Activated T-helper 17 cell treated with anti-CD3 and anti-CD28 coated beads, Interleukin-2, amount 50 U/mL, for 72 hours (primary cell): ENCODE data around the gene RILPL1. TPM values are rescaled to one million over a fixed set of nuclear protein-coding genes. Genes with fewer than 3 reads are reported as not detected.
"Not testable (repeated sequence)": the region's sequence is repeated elsewhere in the genome, so short reads cannot be mapped to it uniquely, and the experiment has no call there.

Experiments used
- ATAC-seq: fragments of 150-1000 bp; cut with Tn5 transposase; replicated peaks from 2 replicates; pipeline ENCODE4 v1.10.0; 2021; ENCODE audit warnings: mild to moderate bottlenecking, moderate library complexity
- H3K27ac Mint-ChIP-seq: one replicate; pipeline ENCODE4 v1.8.0; 2022; ENCODE audit warnings: mixed read lengths
- H3K27me3 Mint-ChIP-seq: one replicate; pipeline ENCODE4 v1.8.0; 2022; ENCODE audit warnings: mixed read lengths
- H3K36me3 Mint-ChIP-seq: one replicate; pipeline ENCODE4 v1.8.0; 2022; ENCODE audit warnings: low read depth, mild to moderate bottlenecking, mixed read lengths
- H3K4me1 Mint-ChIP-seq: one replicate; pipeline ENCODE4 v1.8.0; 2022; ENCODE audit warnings: mixed read lengths
- H3K4me3 Mint-ChIP-seq: one replicate; pipeline ENCODE4 v1.8.0; 2022; ENCODE audit warnings: mild to moderate bottlenecking, mixed read lengths
- H3K9me3 Mint-ChIP-seq: one replicate; pipeline ENCODE4 v1.8.0; 2022; ENCODE audit warnings: mixed read lengths
- total RNA-seq, 2 donors: library from RNA; stranded (reverse); gene quantifications; one replicate each; pipeline ENCODE4 v1.2.3, GENCODE V29; 2022

Gene RILPL1
- total RNA-seq, 2 donors from 2014 or later = 3.2 to 3.5 TPM

DNA sequence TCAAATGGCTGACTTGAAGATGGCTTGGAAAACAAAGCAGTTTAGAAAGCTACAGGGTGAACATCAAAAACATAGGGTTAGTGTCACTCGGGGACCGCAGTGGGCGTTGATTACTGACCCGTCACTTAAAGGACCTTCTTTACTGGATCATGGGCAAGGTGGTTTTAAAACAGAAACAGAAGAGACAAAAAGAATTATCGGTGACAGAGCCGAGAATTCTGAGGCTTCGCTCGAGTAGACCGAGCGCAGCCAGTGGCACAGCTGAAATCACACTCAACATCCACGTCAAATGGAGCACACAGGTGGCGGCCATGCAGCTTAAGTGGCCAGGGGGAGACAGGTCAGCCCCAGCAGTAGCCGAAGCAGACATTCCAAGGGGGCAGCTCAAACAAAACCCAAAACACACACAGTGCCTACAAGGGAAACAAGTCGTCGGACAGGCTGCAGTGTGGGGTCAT is 58.2 kb downstream of the RILPL1 start:
- H3K9me3 Mint-ChIP-seq = no peaks in the 10 kb centered on the region
- ATAC-seq = no peak
- H3K36me3 Mint-ChIP-seq = peaks cover 20% of the 10 kb centered on the region
- H3K27me3 Mint-ChIP-seq = no peaks in the 10 kb centered on the region
- peaks cover 16% of the 10 kb centered on the region for H3K4me1 Mint-ChIP-seq
- peak overlapping the region; percentile 46 for H3K4me3 Mint-ChIP-seq
- peak overlapping the region; percentile 79 for H3K27ac Mint-ChIP-seq

DNA sequence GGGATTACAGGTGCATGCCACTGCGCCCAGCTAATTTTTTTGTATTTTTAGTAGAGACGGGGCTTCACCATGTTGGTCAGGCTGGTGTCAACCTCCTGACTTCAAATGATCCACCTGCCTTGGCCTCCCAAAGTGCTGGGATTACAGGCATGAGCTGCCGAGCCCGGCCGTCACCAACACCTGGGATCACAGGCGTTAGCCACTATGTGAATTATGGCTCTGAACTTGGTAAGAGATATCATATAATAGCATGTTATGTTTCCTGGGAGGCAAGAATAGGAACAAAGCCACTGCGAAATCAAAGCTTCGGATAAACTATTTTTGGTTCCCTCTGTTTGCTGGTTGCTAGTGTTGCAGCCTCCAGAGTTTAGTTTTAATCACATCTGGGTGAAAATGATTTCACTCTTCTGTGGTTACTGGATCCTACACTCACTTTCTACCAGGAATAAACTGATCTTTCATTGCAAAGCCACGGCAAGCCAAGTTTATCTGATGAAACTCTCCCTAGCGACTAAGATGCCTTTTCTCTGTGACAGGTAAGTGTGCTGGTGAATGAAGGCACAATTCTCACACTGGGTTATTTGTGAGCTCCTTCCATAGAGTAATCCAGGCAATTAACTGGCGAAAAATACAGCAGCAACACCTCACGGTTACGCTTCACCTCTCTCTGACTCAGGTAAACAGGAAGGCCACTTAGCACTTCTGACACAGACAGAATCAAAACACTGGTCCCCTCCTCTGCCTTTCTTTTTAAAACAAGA is 58.9 kb downstream of the RILPL1 start:
- Mint-ChIP-seq H3K27me3 (no peaks in the 10 kb centered on the region), H3K36me3 (peaks cover 22% of the 10 kb centered on the region), H3K27ac (peak overlapping the region; percentile 79), H3K4me3 (peak overlapping the region; percentile 46), H3K4me1 (peaks cover 16% of the 10 kb centered on the region), H3K9me3 (no peaks in the 10 kb centered on the region)
- ATAC-seq = peak; percentile 73

DNA sequence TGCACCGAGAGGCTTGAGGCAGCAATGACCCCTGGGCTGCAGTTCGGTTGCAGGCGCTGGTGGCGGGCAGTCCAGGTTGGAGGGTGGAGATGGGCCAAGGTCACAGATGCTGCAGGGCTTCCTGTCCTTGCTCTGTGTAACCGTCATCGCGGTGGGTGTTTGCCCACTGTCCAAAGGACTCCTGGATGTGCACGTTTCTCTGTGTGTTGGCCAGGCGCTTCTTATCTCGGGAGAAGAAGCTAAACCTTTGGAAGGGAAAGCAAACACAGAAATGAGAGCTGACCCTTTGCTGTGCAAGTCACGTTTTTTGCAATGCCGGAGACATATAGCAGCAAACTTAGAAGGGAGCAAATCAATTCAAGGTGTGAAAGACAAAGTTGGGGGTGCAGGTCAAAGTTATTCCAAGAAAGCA is 61.1 kb downstream of the RILPL1 start:
- H3K4me3 Mint-ChIP-seq = no peak overlapping the region
- H3K9me3 Mint-ChIP-seq = no peaks in the 10 kb centered on the region
- H3K4me1 Mint-ChIP-seq = peaks cover 16% of the 10 kb centered on the region
- no peak overlapping the region for H3K27ac Mint-ChIP-seq
- H3K36me3 Mint-ChIP-seq = peaks cover 32% of the 10 kb centered on the region
- H3K27me3 Mint-ChIP-seq = no peaks in the 10 kb centered on the region
- no peak for ATAC-seq

DNA sequence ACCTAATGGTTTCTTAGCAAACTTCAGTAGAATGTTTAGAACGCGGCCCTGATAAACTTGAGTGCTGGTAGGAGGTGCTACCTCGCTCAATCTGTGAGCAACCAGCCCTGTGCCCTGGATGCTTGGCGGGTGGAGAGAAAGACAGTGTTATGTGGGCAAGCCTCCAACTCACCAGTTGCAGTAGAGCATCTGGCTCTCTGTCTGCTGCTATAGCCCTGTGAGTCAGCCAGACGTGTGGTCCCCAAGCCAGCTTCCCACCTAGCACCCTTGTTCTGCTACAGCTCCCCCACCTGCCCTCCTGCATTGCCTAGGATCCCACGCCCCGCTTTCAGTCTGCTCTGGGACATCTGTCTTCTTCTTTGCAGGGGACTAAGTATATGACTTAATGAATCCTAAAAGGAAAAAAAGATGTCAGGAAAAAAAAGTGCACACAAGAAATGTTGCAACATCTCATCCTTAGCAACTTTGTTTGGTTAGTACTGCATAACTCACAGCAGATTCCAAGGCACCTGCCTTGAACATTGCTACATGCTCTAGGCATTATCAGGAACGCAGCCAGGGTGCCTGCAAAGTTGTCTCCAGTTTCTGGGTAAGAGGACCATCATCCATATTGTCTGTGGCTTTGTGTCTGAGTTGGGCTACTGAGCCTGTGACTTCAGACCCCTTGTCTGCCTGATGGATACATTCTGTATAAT is 62.0 kb downstream of the RILPL1 start:
- Mint-ChIP-seq H3K9me3 (no peaks in the 10 kb centered on the region), H3K4me1 (peaks cover 12% of the 10 kb centered on the region), H3K27me3 (no peaks in the 10 kb centered on the region), H3K27ac (no peak overlapping the region), H3K36me3 (peaks cover 42% of the 10 kb centered on the region), H3K4me3 (no peak overlapping the region)
- no peak for ATAC-seq

DNA sequence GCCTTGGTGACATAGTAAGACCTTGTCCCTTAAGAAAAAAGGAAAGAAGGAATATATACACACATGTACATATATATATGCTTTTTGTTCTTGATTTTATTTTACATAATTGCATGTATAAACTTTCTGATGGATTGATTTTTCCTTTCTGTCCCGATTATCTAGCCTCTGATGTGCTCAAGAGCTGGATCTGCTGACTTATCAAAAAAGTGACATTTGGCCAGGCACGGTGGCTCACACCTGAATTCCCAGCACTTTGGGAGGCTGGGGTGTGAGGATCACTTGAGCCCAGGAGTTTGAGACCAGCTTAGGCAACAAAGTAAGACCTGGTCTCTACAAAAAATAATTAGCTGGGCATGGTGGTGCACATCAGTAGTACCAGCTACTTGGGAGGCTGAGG is 63.5 kb downstream of the RILPL1 start:
- no peaks in the 10 kb centered on the region for H3K9me3 Mint-ChIP-seq
- no peak for ATAC-seq
- H3K36me3 Mint-ChIP-seq = peaks cover 57% of the 10 kb centered on the region
- H3K27ac Mint-ChIP-seq = no peak overlapping the region
- H3K27me3 Mint-ChIP-seq = no peaks in the 10 kb centered on the region
- H3K4me3 Mint-ChIP-seq = no peak overlapping the region
- peaks cover 7% of the 10 kb centered on the region for H3K4me1 Mint-ChIP-seq

DNA sequence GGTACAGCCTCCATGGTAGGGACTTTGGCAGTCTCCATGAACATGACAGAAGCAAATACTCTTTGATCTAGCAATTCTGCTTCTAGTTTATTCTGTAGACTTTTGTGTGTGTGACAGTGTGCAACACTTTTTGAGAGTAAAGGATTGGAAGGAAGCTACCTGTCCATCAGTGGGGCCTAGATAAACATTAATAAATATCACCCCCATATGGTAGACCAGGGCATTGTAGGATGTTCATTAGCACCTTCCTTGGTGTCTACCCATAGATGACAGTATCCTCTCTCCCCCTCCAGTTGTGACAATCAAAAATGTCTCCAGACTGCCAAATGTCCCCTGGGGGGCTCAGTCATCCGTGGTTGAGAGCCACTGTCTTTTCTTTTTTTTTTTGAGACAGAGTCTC is 64.7 kb downstream of the RILPL1 start:
- Mint-ChIP-seq H3K9me3 (no peaks in the 10 kb centered on the region), H3K4me1 (peaks cover 4% of the 10 kb centered on the region), H3K36me3 (peaks cover 68% of the 10 kb centered on the region), H3K27me3 (no peaks in the 10 kb centered on the region), H3K27ac (no peak overlapping the region), H3K4me3 (no peak overlapping the region)
- no peak for ATAC-seq

DNA sequence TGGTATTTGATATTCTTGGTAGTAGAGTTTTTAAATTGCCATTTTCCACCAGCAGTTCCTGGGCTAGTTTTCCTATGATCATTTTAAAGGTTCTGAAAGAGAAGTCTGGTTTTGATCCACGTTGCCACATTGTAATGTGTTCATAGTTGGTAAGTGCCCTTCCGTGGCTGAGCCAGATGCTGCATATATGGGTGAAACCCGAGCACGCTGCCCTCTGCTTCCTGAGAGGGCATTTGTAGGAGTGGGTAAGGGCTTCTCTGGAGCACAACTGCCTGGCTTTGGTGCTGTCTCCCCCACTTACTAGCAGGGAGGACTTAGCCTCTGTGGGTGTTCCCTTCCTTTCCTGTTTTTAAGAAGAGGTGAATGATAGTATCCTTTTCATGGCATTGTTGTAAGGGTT is 68.4 kb downstream of the RILPL1 start:
- Mint-ChIP-seq H3K27ac (no peak overlapping the region), H3K4me1 (peaks cover 15% of the 10 kb centered on the region)

DNA sequence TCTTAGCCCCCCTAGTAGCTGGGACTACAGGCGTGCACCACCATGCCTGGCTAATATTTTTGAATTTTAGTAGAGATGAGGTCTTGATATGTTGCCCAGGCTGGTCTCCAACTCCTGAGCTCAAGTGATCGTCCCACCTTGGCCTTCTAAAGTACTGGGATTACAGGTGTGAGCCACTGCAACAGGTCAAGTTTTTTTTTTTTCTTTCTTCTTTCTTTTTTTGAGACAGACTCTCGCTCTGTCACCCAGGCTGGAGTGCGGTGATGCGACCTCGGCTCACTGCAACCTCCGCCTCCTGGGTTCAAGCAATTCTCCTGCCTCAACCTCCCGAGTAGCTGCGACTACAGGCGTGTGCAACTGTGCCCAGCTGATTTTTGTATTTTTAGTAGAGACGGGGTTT is 70.3 kb downstream of the RILPL1 start:
- not testable (repeated sequence) for H3K27ac Mint-ChIP-seq, H3K9me3 Mint-ChIP-seq, H3K4me3 Mint-ChIP-seq, H3K27me3 Mint-ChIP-seq, ATAC-seq
- H3K36me3 Mint-ChIP-seq = peaks cover 85% of the 10 kb centered on the region
- peaks cover 22% of the 10 kb centered on the region for H3K4me1 Mint-ChIP-seq

More for the DNA sequence above, 68.4 kb downstream of the RILPL1 start:
- ATAC-seq = no peak
- no peak overlapping the region for H3K4me3 Mint-ChIP-seq
- no peaks in the 10 kb centered on the region for H3K9me3 Mint-ChIP-seq
- peaks cover 75% of the 10 kb centered on the region for H3K36me3 Mint-ChIP-seq
- H3K27me3 Mint-ChIP-seq = no peaks in the 10 kb centered on the region

DNA sequence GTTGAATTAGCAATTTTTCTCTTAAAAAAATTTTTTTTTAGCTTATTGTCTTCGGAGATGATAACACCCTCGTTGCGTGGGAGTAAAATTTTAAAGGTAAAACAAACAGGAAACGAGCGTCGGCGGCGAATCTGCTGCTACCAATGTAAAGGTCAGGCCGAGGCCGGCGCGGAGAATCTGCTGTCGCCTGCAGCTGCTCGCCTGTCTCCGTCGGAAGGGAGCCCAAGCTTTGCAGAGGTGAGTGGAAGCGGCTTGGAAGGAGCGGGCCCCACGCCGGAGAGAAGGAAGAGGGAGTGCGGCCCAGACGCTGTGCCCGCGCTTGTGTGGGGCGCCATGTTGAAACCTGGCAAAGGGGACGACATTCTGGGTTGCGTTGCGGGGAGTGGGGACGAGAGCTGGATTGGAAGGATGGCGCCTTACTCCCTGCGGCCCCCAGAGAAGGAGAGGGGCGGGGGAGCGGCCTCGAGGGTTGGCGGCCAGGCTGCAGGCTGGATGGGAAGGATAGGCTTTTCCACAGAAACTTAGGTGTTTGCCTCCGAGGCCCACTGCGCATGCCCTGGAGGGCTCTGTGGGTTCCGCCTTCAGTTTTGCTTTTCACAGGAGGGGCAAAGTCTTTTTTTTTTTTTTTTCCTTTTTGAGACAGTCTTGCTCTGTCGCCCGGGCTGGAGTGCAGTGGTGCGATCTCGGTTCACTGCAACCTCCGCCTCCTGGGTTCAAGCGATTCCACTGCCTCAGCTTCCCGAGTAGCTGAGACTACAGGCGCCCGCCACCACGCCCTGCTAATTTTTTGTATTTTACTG is 75.3 kb downstream of the RILPL1 start, which contains the start of gene SNRNP35:
Gene SNRNP35, plus strand, starts transcription at position 160 of the 800 bp plus-strand sequence. CDS start 7,402 bp downstream, outside the sequence.
- peaks cover 18% of the 10 kb centered on the region for H3K4me1 Mint-ChIP-seq
- H3K27ac Mint-ChIP-seq = peak within 1 kb of the TSS; percentile 100
- no peaks in the 10 kb centered on the region for H3K9me3 Mint-ChIP-seq
- H3K36me3 Mint-ChIP-seq = peaks cover 42% of the 10 kb centered on the region
- ATAC-seq = peak; percentile 77
- H3K4me3 Mint-ChIP-seq = peak within 1 kb of the TSS; percentile 100
- H3K27me3 Mint-ChIP-seq = no peaks in the 10 kb centered on the region

DNA sequence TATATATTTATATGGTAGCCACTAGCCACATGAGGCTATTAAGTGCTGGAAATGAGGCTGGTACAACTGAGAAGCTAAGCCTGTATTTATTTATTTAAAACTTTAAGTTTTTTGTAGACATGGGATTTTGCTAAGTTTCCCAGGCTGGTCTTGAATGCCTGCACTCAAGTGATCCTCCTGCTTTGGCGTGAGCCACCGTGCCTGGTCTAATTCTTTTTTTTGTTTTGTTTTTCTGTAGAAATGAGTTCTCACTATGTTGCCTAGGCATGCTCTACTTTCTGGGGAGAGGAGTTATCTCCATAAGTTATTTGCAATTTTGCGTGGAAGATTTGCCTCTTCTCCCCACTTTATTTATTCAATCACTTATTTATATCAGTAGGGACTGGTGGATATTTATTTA is 80.4 kb downstream of the RILPL1 start:
- Mint-ChIP-seq H3K4me3 (no peak overlapping the region), H3K27ac (no peak overlapping the region), H3K4me1 (peaks cover 5% of the 10 kb centered on the region), H3K36me3 (peaks cover 5% of the 10 kb centered on the region), H3K9me3 (no peaks in the 10 kb centered on the region), H3K27me3 (no peaks in the 10 kb centered on the region)
- no peak for ATAC-seq

DNA sequence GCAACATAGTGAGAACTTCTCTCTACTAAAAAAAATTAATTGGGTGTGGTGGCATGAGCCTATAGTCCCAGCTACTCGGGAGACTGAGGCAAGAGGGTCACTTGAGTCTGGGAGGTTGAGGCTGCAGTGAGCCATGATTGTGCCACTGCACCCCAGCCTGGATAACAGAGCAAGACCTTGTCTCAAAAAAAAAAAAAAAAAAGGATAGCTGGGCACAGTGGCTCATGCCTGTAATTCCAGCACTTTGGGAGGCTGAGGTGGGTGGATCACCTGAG is 81.3 kb downstream of the RILPL1 start:
- not testable (repeated sequence) for H3K9me3 Mint-ChIP-seq, H3K36me3 Mint-ChIP-seq, H3K4me3 Mint-ChIP-seq, H3K27me3 Mint-ChIP-seq, H3K4me1 Mint-ChIP-seq
- ATAC-seq = peak; percentile 9
- H3K27ac Mint-ChIP-seq = peak overlapping the region; percentile 50

DNA sequence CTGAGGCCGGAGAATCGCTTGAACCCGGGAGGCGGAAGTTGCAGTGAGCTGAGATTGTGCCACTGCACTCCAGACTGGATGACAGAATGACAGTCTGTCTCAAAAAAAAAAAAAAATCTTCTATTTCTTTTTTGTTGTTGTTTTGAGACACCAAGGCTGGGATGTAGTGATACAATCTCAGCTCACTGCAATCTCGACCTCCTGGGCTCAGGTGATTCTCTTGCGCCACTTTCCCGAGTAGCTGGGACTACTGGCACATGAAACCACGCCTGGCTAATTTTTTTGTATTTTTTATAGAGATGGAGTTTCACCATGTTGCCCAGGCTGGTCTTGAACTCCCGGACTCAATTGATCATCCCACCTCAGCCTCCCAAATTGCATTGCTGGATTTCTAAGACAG is 82.9 kb downstream of the RILPL1 start:
- H3K27ac Mint-ChIP-seq = no peak overlapping the region
- H3K4me1 Mint-ChIP-seq = peaks cover 12% of the 10 kb centered on the region
- no peak overlapping the region for H3K4me3 Mint-ChIP-seq
- H3K36me3 Mint-ChIP-seq = no peaks in the 10 kb centered on the region
- H3K9me3 Mint-ChIP-seq = no peaks in the 10 kb centered on the region
- ATAC-seq = no peak
- no peaks in the 10 kb centered on the region for H3K27me3 Mint-ChIP-seq

DNA sequence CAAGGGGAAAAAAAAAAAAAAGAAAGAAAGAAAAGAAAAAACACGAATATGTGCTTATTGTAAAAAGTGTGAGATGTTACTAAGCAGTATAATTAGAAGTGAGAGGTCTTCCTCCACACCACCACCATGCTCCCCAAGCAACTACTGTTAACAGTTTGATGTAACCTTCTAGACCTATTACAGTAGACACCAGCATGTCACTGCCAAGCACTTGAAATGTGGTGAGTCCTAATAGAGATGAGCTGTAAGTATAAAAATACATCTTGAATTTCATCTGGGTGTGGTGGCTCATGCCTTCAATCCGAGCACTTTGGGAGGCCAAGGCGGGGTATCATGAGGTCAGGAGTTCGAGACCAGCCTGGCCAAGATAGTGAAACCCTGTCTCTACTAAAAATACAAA is 83.7 kb downstream of the RILPL1 start:
- H3K4me1 Mint-ChIP-seq = peaks cover 14% of the 10 kb centered on the region
- no peak for ATAC-seq
- H3K27ac Mint-ChIP-seq = peak overlapping the region; percentile 96
- no peak overlapping the region for H3K4me3 Mint-ChIP-seq
- H3K9me3 Mint-ChIP-seq = no peaks in the 10 kb centered on the region
- H3K27me3 Mint-ChIP-seq = no peaks in the 10 kb centered on the region
- no peaks in the 10 kb centered on the region for H3K36me3 Mint-ChIP-seq

DNA sequence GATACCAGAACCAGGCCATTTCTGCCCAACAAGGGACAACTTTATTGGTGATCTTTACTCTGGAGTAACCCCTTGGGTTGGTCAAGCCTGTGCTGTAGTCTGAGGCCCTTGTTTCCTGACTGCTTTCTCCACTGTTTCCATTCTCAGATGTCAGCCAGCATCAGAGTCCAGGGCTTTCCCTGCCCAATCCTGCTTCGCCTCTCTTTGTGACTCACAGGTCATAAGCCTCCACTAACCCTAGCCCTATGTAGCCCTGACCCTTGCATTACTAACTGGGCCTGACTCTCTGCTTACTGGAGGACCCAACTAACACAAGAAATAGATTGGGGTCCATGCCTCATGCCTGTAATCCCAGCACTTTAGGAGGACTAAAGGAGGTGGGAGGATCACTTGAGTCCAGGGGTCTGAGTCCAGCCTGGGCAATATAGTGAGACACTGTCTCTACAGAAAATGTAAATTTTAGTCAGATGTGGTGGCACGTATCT is 84.2 kb downstream of the RILPL1 start:
- no peaks in the 10 kb centered on the region for H3K9me3 Mint-ChIP-seq
- no peak for ATAC-seq

More for the DNA sequence above, 84.2 kb downstream of the RILPL1 start:
- H3K27me3 Mint-ChIP-seq = no peaks in the 10 kb centered on the region
- peaks cover 18% of the 10 kb centered on the region for H3K4me1 Mint-ChIP-seq
- H3K27ac Mint-ChIP-seq = peak overlapping the region; percentile 96
- H3K4me3 Mint-ChIP-seq = peak overlapping the region; percentile 87
- no peaks in the 10 kb centered on the region for H3K36me3 Mint-ChIP-seq
